ENCODE results near the gene INF2. TPM values are rescaled to one million over a fixed set of nuclear protein-coding genes. Genes with fewer than 3 reads are reported as not detected.
"Not testable (repeated sequence)": the region's sequence is repeated elsewhere in the genome, so short reads cannot be mapped to it uniquely, and the experiment has no call there.

Gene INF2
- total and polyA plus RNA-seq, 2 experiments from 2014 or later, result 14.1 to 62.4 TPM

GRCh38 chr14:104724981-104725771, 35.8 kb downstream of the INF2 start:
- Histone ChIP-seq H3K27ac (no peak overlapping the region), H3K4me3 (peak overlapping the region; percentile 76), H3K4me1 (ENCODE audit: low read depth) (peaks cover 23% of the 10 kb centered on the region), H3K36me3 (no peaks in the 10 kb centered on the region), H3K27me3 (no peaks in the 10 kb centered on the region), H3K9me3 (ENCODE audit: low read depth) (no peaks in the 10 kb centered on the region)
- peak; percentile 39 to 62 for DNase-seq (ENCODE audit: low read depth in 1 of 2, low spot score in 1 of 2)
- TF ChIP-seq CTCF (IDR thresholded peaks at IDR 0.05; ENCODE audit: low read depth, low read length), result peak; percentile 45

GRCh38 chr14:104725772-104726548, 36.5 kb downstream of the INF2 start:
- H3K4me3 ChIP-seq, result no peak overlapping the region
- no peaks in the 10 kb centered on the region for H3K9me3 ChIP-seq (ENCODE audit: low read depth)
- H3K27ac ChIP-seq, result no peak overlapping the region
- H3K4me1 ChIP-seq (ENCODE audit: low read depth), result peaks cover 23% of the 10 kb centered on the region
- H3K27me3 ChIP-seq, result no peaks in the 10 kb centered on the region
- DNase-seq (ENCODE audit: low read depth in 1 of 2, low spot score in 1 of 2), result no peak
- TF ChIP-seq CTCF (IDR thresholded peaks at IDR 0.05; ENCODE audit: low read depth, low read length), result no peak
- no peaks in the 10 kb centered on the region for H3K36me3 ChIP-seq

DNA sequence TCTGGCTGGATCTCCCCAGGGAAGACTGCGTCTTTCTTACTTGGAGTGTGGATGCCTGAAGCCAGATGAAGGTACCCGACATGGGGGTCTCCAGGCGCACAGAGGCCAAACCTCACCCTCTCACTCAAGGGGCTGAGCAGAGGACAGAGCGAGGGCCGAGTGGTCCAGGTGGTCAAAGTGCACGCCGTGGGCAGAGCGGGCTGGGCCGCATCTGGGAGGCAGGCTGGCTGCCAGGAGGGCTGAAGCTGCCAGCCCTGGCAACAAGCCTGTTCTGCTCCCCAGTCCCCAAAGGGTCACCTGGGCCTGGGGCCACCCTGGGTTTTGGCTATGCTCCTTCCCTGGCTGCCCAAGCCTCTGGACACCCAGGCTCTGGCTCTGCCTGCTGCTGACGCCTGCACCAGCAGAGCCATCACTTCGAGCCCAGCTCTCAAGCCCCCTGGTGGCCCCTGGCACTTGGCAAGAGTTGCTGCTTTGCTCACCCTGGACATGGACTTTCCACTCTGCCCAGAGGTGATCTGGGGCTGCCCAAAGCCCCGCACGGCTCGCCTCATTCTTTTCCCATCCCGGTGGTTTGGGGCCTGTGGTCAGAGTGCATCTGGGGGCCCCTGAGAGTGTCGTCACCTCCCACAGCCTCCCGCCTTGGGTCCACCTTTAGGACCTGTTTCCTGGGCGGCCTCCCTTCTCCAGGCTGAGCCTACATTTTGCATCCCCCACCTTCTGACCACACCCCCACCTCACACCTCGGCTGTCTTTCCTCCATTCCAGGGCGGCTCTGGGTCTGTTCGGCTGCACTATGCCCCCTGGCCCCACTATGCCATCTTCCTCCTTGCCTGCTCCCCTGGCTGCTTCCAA, 37.4 kb downstream of the INF2 start:
- H3K36me3 ChIP-seq, result no peaks in the 10 kb centered on the region
- no peak overlapping the region for H3K4me3 ChIP-seq
- no peak for TF ChIP-seq CTCF (IDR thresholded peaks at IDR 0.05; ENCODE audit: low read depth, low read length)
- H3K4me1 ChIP-seq (ENCODE audit: low read depth), result peaks cover 17% of the 10 kb centered on the region
- H3K9me3 ChIP-seq (ENCODE audit: low read depth), result no peaks in the 10 kb centered on the region
- H3K27ac ChIP-seq, result no peak overlapping the region
- no peak for DNase-seq (ENCODE audit: low read depth in 1 of 2, low spot score in 1 of 2)
- H3K27me3 ChIP-seq, result no peaks in the 10 kb centered on the region

DNA sequence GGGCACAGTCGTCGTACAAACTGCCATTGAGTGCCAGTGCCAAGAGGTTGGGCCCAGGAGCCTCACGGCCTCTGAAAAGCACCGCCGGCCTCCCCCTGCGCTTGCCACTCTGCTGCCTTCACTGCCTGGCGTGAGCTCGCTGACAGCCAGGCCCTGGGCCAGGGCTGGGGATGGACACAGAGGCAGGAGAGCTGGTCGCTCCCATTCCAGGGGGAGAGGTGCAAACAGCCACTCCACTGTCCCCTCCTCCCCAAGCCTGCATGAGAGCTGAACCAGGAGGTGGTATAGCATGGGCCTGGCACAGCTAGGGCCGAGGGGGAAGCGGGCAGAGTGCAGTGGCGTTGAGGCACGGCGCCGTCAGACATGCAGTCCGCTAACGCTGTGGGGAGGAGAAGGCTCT, 39.2 kb downstream of the INF2 start:
- H3K27ac ChIP-seq, result no peak overlapping the region
- no peak for DNase-seq (ENCODE audit: low read depth in 1 of 2, low spot score in 1 of 2)
- H3K4me3 ChIP-seq, result no peak overlapping the region
- H3K36me3 ChIP-seq, result no peaks in the 10 kb centered on the region
- TF ChIP-seq CTCF (IDR thresholded peaks at IDR 0.05; ENCODE audit: low read depth, low read length), result no peak
- no peaks in the 10 kb centered on the region for H3K4me1 ChIP-seq (ENCODE audit: low read depth)
- H3K27me3 ChIP-seq, result no peaks in the 10 kb centered on the region
- no peaks in the 10 kb centered on the region for H3K9me3 ChIP-seq (ENCODE audit: low read depth)

GRCh38 chr14:104729176-104729834, 39.9 kb downstream of the INF2 start:
- not testable (repeated sequence) for DNase-seq (ENCODE audit: low read depth in 1 of 2, low spot score in 1 of 2); H3K36me3 ChIP-seq; H3K27me3 ChIP-seq; H3K4me1 ChIP-seq (ENCODE audit: low read depth); H3K4me3 ChIP-seq; H3K27ac ChIP-seq; H3K9me3 ChIP-seq (ENCODE audit: low read depth)
